HCT116 (cell line): ENCODE results near the gene MAEA. TPM values are rescaled to one million over a fixed set of nuclear protein-coding genes. Genes with fewer than 3 reads are reported as not detected.

Experiments
- ATAC-seq: fragments of 200-7000 bp; cut with Tn5 transposase; 2 replicates; pipeline ENCODE4 v1.9.1; 2020; ENCODE audit warnings: mild to moderate bottlenecking, moderate library complexity
- BruUV-seq: library from RNA; stranded (reverse); fragments of 400-500 nt; replicated peaks from 2 replicates; lab custom pipeline; 2021; lab: Mats Ljungman, UMichigan
- CTCF ChIA-PET: fragments of 300-600 bp; sonication (Branson Sonifier 250); formaldehyde crosslinking; loops from one replicate; lab custom pipeline; 2021; ENCODE audit warnings: antibody characterized with exemption; lab: Charles Lee
- POLR2A ChIA-PET: fragments of 300-600, 350-600 bp; sonication (Branson Sonifier 250); formaldehyde crosslinking; loops from one replicate; lab custom pipeline; 2021; ENCODE audit warnings: antibody characterized with exemption; lab: Charles Lee
- RAD21 ChIA-PET, 2 experiments: fragments of 300-600 bp; sonication (Branson Sonifier 250); formaldehyde crosslinking; loops; one replicate each; lab custom pipeline; 2023; ENCODE audit warnings: low total read pairs in 2 of 2; ENCODE audit not compliant: uncharacterized antibody in 2 of 2, unreplicated experiment in 2 of 2, low non-redundant PET in 1 of 2; lab: Charles Lee
- DNase-seq: peaks from one replicate; pipeline ENCODE4 v3.0.0-alpha.2; 2010; ENCODE audit warnings: low read depth, low spot score
- H2AFZ ChIP-seq: fragments of 200-600 bp; shearing (Covaris generic), sonication (generic); 2 replicates; pipeline ENCODE4 v1.6.1; 2017; ENCODE audit warnings: low read depth, mixed run types, mixed read lengths, antibody characterized with exemption, low read length; ENCODE audit not compliant: poor library complexity, severe bottlenecking
- H3K27ac ChIP-seq: 2 replicates; pipeline ENCODE4 v1.5.1; 2012; ENCODE audit warnings: low read depth, low read length
- H3K27me3 ChIP-seq: fragments of 200-600 bp; sonication (generic); 2 replicates; pipeline ENCODE4 v1.6.1; 2016; ENCODE audit warnings: mixed run types, low read length, mixed read lengths; ENCODE audit not compliant: insufficient read depth
- H3K36me3 ChIP-seq, 2 experiments: fragments of 200-500 bp in 1 of 2; fragments of 200-600 bp in 1 of 2; sonication (Bioruptor generic) in 1 of 2; sonication (generic) in 1 of 2; 2 replicates each; pipeline versions ENCODE4 v1.5.1 to v1.6.1; 2014 to 2016; ENCODE audit warnings: low read length in 2 of 2, inconsistent platforms in 1 of 2, mixed read lengths in 1 of 2, mixed run types in 1 of 2; ENCODE audit not compliant: insufficient read depth in 2 of 2, control insufficient read depth in 1 of 2
- H3K4me1 ChIP-seq, 2 experiments: fragments of 200-600 bp in 1 of 2; sonication (generic) in 1 of 2; 2 replicates each; pipeline versions ENCODE4 v1.5.1 to v1.6.1; 2012 to 2017; ENCODE audit warnings: low read length in 2 of 2, inconsistent platforms in 1 of 2, mild to moderate bottlenecking in 1 of 2, mixed read lengths in 1 of 2, mixed run types in 1 of 2, moderate library complexity in 1 of 2; ENCODE audit not compliant: insufficient read depth in 2 of 2, control insufficient read depth in 1 of 2
- H3K4me2 ChIP-seq: fragments of 200-600 bp; sonication (generic); 2 replicates; pipeline ENCODE4 v1.6.1; 2017; ENCODE audit warnings: mixed run types, low read length, mixed read lengths
- H3K4me3 ChIP-seq, 2 experiments: fragments of 200-600 bp in 1 of 2; sonication (generic) in 1 of 2; replicated peaks in 1 of 2; 2 replicates each; pipeline ENCODE4 v1.5.1; 2011 to 2016; ENCODE audit warnings: low read length in 2 of 2, control low read depth in 1 of 2, low read depth in 1 of 2, mild to moderate bottlenecking in 1 of 2, mixed read lengths in 1 of 2, mixed run types in 1 of 2
- H3K79me2 ChIP-seq: fragments of 200-600 bp; sonication (generic); 2 replicates; pipeline ENCODE4 v1.6.1; 2017; ENCODE audit warnings: mild to moderate bottlenecking, mixed run types, low read length, moderate library complexity, mixed read lengths; ENCODE audit not compliant: insufficient read depth
- H3K9ac ChIP-seq: fragments of 200-600 bp; sonication (generic); 2 replicates; pipeline ENCODE4 v1.6.1; 2016; ENCODE audit warnings: low read length, mixed read lengths
- H3K9me2 ChIP-seq: fragments of 200-600 bp; sonication (generic), shearing (Covaris generic); 2 replicates; pipeline ENCODE4 v1.6.1; 2017; ENCODE audit warnings: mixed run types, mild to moderate bottlenecking, moderate library complexity; ENCODE audit not compliant: insufficient read depth
- H3K9me3 ChIP-seq, 2 experiments: fragments of 200-500 bp in 1 of 2; fragments of 200-600 bp in 1 of 2; sonication (Bioruptor generic) in 1 of 2; sonication (generic) in 1 of 2; 2 replicates each; pipeline ENCODE4 v1.6.1; 2014 to 2017; ENCODE audit warnings: low read length in 2 of 2, mixed read lengths in 2 of 2, inconsistent platforms in 1 of 2, low read depth in 1 of 2, mild to moderate bottlenecking in 1 of 2, mixed run types in 1 of 2, moderate library complexity in 1 of 2; ENCODE audit not compliant: control insufficient read depth in 1 of 2, insufficient read depth in 1 of 2
- H4K20me1 ChIP-seq: fragments of 200-600 bp; sonication (generic), shearing (Covaris generic); 2 replicates; pipeline ENCODE4 v1.6.1; 2017; ENCODE audit warnings: mixed run types, mild to moderate bottlenecking, moderate library complexity; ENCODE audit not compliant: insufficient read depth
- CBX3 ChIP-seq: IDR thresholded peaks from 2 replicates; pipeline ENCODE4 v1.6.1; 2012; ENCODE audit warnings: low read depth
- EGR1 ChIP-seq: IDR thresholded peaks from 2 replicates; pipeline ENCODE4 v1.6.1; 2012; ENCODE audit warnings: low read depth
- EZH2phosphoT487 ChIP-seq: fragments of 200-600 bp; IDR thresholded peaks from 2 replicates; pipeline ENCODE4 v1.6.1; 2018; ENCODE audit warnings: antibody characterized with exemption, borderline replicate concordance
- FOSL1 ChIP-seq: IDR thresholded peaks from 2 replicates; pipeline ENCODE4 v1.6.1; 2012; ENCODE audit warnings: low read depth
- JUND ChIP-seq: IDR thresholded peaks from 2 replicates; pipeline ENCODE4 v1.6.1; 2012
- MAX ChIP-seq: IDR thresholded peaks from 2 replicates; pipeline ENCODE4 v1.6.1; 2012
- POLR2A ChIP-seq: IDR thresholded peaks from 2 replicates; pipeline ENCODE4 v1.7.0; 2011; ENCODE audit warnings: borderline replicate concordance; ENCODE audit not compliant: insufficient read depth, insufficient read length; ENCODE audit errors: extremely low read depth
- RAD21 ChIP-seq: IDR thresholded peaks from 2 replicates; pipeline ENCODE4 v1.6.1; 2012; ENCODE audit warnings: low read depth, mild to moderate bottlenecking
- SIN3A ChIP-seq: IDR thresholded peaks from 2 replicates; pipeline ENCODE4 v1.6.1; 2012; ENCODE audit warnings: low read depth
- SP1 ChIP-seq: IDR thresholded peaks from 2 replicates; pipeline ENCODE4 v1.6.1; 2012; ENCODE audit warnings: low read depth
- SRF ChIP-seq: IDR thresholded peaks from 2 replicates; pipeline ENCODE4 v1.6.1; 2012; ENCODE audit warnings: low read depth
- YY1 ChIP-seq: IDR thresholded peaks from 2 replicates; pipeline ENCODE4 v1.6.1; 2011; ENCODE audit warnings: low read length, low read depth, moderate library complexity, mild to moderate bottlenecking; ENCODE audit not compliant: insufficient replicate concordance; ENCODE audit errors: extremely low read depth
- ZBTB33 ChIP-seq: IDR thresholded peaks from 2 replicates; pipeline ENCODE4 v1.6.1; 2011; ENCODE audit warnings: mild to moderate bottlenecking, low read length, moderate library complexity; ENCODE audit not compliant: insufficient replicate concordance; ENCODE audit errors: extremely low read depth
- intact Hi-C: fragments of 100-400 bp; cut with micrococcal nuclease; formaldehyde crosslinking; loops from 2 replicates; pipeline ENCODE4 v1.10.0; 2022
- total RNA-seq: library from RNA; stranded (reverse); gene quantifications from one replicate; pipeline ENCODE4 v1.2.1, GENCODE V29; 2021; ENCODE audit not compliant: unreplicated experiment

MAEA gene
- total RNA-seq, 1 experiment from 2014 or later, result 88.3 TPM

- H2AFZ ChIP-seq, result no peak overlapping the region
- H3K27me3 ChIP-seq, result no peaks in the 10 kb centered on the region
- no peaks in the 10 kb centered on the region for H4K20me1 ChIP-seq
- no TSS peak for BruUV-seq
- TF ChIP-seq YY1 (no peak), MAX (no peak), JUND (peak; percentile 72), FOSL1 (peak; percentile 66), SP1 (peak; percentile 26; the same call in 1 of the 2 replicates), SRF (no peak), RAD21 (no peak), SIN3A (no peak)
- TF ChIP-seq, all 23 proteins: peak for 3
- ChIA-PET CTCF (no interaction called here), RAD21 (no interaction called here), POLR2A (interaction anchor here (1.6 kb wide), 1 partner anchor 18 kb away, joined by 3 read pairs; no protein-coding TSS in a partner anchor)
- peak overlapping the region in 1 of 2 experiments; percentile 37; a peak in 2 of 4 replicates for H3K4me3 ChIP-seq
- intact Hi-C loops, result no loop called here
- peak; percentile 59 for ATAC-seq
- DNase-seq, result peak; percentile 33
- peaks cover 98% of the 10 kb centered on the region for H3K79me2 ChIP-seq
- peaks cover 30 to 31% of the 10 kb centered on the region in 2 experiments for H3K4me1 ChIP-seq
- no peaks in the 10 kb centered on the region for H3K9me2 ChIP-seq
- H3K4me2 ChIP-seq, result peak overlapping the region; percentile 75
- no peaks in the 10 kb centered on the region for H3K9me3 ChIP-seq
- H3K27ac ChIP-seq, result peak overlapping the region; percentile 87
- peaks cover 0 to 8% of the 10 kb centered on the region in 2 experiments; a peak in 1 of 4 replicates for H3K36me3 ChIP-seq
- H3K9ac ChIP-seq, result peak overlapping the region; percentile 55
Observed at GRCh38 chr4:1305781-1306455, 16.2 kb downstream of the MAEA start.

DNA sequence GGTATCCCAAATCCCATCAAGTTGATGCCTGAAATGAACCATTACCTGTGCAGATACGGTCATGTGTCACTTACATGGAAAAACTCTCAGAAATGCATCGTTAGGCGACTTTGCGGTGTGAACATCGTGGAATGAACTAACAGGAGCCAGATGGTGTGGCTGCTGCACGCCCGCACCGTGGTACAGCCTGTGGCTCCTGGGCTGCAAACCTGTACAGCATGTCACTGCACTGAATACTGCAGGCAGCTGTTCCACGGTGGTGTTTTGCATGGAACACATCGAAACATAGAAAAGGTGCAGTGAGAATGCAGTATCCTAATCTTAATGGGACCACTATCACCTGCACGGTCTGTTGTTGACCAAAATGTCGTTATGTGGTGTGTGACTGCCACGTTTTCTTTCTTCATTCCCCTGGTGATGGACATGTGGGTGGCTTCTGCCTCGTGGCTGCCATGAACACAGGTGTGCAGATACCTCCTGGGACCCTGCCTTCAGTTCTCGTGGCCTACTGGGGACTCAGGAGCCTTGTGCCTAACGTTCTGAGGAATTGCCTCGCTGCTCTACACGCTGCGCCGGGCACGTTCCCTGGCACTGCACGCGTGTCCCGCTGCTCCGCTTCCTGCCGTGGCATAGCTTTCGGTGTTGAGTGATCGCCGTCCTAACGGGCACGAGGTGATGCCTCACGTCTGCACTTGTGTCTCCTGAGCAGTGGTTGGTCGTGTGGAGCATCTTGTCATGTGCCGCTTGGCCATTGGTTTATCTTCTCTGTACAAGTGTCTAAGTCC lies 18.5 kb downstream of the MAEA start:
- ChIA-PET CTCF (no interaction called here), POLR2A (no interaction called here), RAD21 (no interaction called here)
- H2AFZ ChIP-seq, result no peak overlapping the region
- intact Hi-C loops, result no loop called here
- H3K4me2 ChIP-seq, result no peak overlapping the region
- no peaks in the 10 kb centered on the region for H3K9me3 ChIP-seq
- H3K79me2 ChIP-seq, result peaks cover 99% of the 10 kb centered on the region
- no peak for TF ChIP-seq MAX
- no peak for TF ChIP-seq POLR2A
- TF ChIP-seq CBX3, result no peak
- TF ChIP-seq ZBTB33, result no peak
- no peak for TF ChIP-seq SIN3A
- no peak for TF ChIP-seq RAD21
- no peak for TF ChIP-seq EGR1
- no peak for TF ChIP-seq EZH2phosphoT487
- no peak for TF ChIP-seq SRF
- DNase-seq (no peak), ATAC-seq (no peak)
- H4K20me1 ChIP-seq, result no peaks in the 10 kb centered on the region
- H3K27me3 ChIP-seq, result no peaks in the 10 kb centered on the region
- peaks cover 30 to 31% of the 10 kb centered on the region in 2 experiments for H3K4me1 ChIP-seq
- H3K36me3 ChIP-seq, result peaks cover 2 to 14% of the 10 kb centered on the region in 2 experiments; a peak in 3 of 4 replicates
- no peak overlapping the region for H3K4me3 ChIP-seq
- no peak overlapping the region for H3K27ac ChIP-seq
- H3K9me2 ChIP-seq, result no peaks in the 10 kb centered on the region
- H3K9ac ChIP-seq, result no peak overlapping the region
- BruUV-seq, result no TSS peak
